ENCODE measurements around the gene PECR.

Gene PECR

GRCh38 chr2:216056739-216057138 is 24.9 kb downstream of the PECR start:
- no peak for TF ChIP-seq CTCF (IDR thresholded peaks at IDR 0.05; ENCODE audit: low read depth, low read length)
- no peak overlapping the region for H3K4me3 ChIP-seq (ENCODE audit: low read depth, low read length)

GRCh38 chr2:216055680-216056079 is 25.9 kb downstream of the PECR start:
- H3K4me3 ChIP-seq (ENCODE audit: low read depth, low read length): no peak overlapping the region
- no peak for TF ChIP-seq CTCF (IDR thresholded peaks at IDR 0.05; ENCODE audit: low read depth, low read length)

- no peak for TF ChIP-seq CTCF (IDR thresholded peaks at IDR 0.05; ENCODE audit: low read depth, low read length)
Observed at GRCh38 chr2:216052420-216052819, 29.2 kb downstream of the PECR start.

GRCh38 chr2:216051350-216051749 is 30.3 kb downstream of the PECR start:
- TF ChIP-seq CTCF (IDR thresholded peaks at IDR 0.05; ENCODE audit: low read depth, low read length): no peak
- H3K4me3 ChIP-seq (ENCODE audit: low read depth, low read length): no peak overlapping the region

More at GRCh38 chr2:216052420-216052819, 29.2 kb downstream of the PECR start:
- no peak overlapping the region for H3K4me3 ChIP-seq (ENCODE audit: low read depth, low read length)

- no peak overlapping the region for H3K4me3 ChIP-seq (ENCODE audit: low read depth, low read length)
- no peak for TF ChIP-seq CTCF (IDR thresholded peaks at IDR 0.05; ENCODE audit: low read depth, low read length)
Observed at GRCh38 chr2:216049452-216049851, 32.2 kb downstream of the PECR start.

GRCh38 chr2:216047397-216047796 is 34.2 kb downstream of the PECR start:
- no peak overlapping the region for H3K4me3 ChIP-seq (ENCODE audit: low read depth, low read length)
- no peak for TF ChIP-seq CTCF (IDR thresholded peaks at IDR 0.05; ENCODE audit: low read depth, low read length)

GRCh38 chr2:216044883-216045486 is 36.6 kb downstream of the PECR start:
- TF ChIP-seq CTCF (IDR thresholded peaks at IDR 0.05; ENCODE audit: low read depth, low read length): no peak
- H3K4me3 ChIP-seq (ENCODE audit: low read depth, low read length): no peak overlapping the region

Measured in WI38 (cell line).